ENCODE measurements around the gene HOXC9. TPM values are rescaled to one million over a fixed set of nuclear protein-coding genes. Genes with fewer than 3 reads are reported as not detected.
"Not testable (repeated sequence)": the region's sequence is repeated elsewhere in the genome, so short reads cannot be mapped to it uniquely, and the experiment has no call there.

HOXC9 gene
- total RNA-seq, 1 experiment from 2014 or later = 9.4 TPM

DNA sequence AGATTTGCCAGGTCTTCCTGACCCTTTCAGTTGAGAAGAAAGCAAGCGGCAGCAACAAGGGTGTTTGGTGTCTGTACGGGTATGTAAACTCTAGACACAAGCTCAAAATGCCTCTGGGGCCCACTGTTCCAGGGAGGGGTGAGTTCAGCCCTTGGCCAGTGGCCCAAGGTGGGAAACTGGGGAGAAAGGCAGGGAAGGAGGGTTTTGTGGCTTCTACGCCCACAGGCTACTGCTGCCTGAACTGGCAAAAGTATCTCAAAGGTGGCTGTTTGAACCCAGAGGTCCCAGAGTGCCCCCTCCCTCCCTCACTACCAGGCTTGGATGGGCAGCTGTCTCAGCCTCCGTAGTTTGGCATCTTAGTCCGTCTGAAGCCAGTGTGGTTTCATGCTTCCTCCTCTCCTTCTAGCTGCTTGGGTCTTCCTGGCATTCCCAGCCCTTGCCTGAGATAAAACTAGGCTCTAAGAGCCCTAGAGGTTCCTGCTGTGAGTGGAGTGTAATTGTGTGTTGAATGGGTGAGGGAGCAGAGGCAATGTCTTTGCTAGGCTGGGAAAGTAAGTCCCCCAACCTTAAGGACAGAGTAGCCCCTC is 38.4 kb downstream of the HOXC9 start:
- DNase-seq (ENCODE audit: low read depth, low spot score) = no peak
- in situ Hi-C loops (cut with HindIII; ENCODE audit: low pct_unique_long_range_greater_than_20kb, low sequenced_read_pairs) = no loop called here

DNA sequence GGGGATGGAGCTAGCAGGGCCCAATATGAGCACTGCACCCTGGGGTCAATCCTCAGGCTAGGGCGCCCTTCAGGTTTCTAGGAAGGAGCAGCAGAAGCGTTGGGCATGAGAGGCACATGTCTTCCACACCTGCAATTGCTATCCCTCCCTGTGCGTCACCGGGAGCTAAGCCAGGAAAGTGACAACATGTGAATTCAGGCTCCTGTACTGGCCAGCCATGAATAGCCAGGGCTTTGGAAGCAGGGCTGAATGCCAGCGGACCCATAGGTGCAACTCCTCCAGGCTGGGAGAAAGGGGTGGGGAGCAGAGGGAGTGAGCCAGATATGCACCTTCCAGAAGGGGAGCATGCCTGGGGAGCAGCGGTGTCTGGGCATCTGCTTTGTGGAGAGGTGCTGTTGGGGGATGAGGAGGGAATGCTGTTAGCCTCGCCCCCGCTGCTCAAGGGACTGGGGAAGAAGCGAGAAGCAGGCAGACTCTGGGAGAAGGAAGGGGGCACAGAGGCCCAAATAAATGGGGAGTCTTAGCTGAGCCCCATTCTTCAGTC is 39.0 kb downstream of the HOXC9 start:
- in situ Hi-C loops (cut with HindIII; ENCODE audit: low pct_unique_long_range_greater_than_20kb, low sequenced_read_pairs) = no loop called here
- DNase-seq (ENCODE audit: low read depth, low spot score) = no peak

GRCh38 chr12:54039417-54040147 is 39.6 kb downstream of the HOXC9 start:
- no peak for DNase-seq (ENCODE audit: low read depth, low spot score)
- in situ Hi-C loops (cut with HindIII; ENCODE audit: low pct_unique_long_range_greater_than_20kb, low sequenced_read_pairs) = no loop called here

DNA sequence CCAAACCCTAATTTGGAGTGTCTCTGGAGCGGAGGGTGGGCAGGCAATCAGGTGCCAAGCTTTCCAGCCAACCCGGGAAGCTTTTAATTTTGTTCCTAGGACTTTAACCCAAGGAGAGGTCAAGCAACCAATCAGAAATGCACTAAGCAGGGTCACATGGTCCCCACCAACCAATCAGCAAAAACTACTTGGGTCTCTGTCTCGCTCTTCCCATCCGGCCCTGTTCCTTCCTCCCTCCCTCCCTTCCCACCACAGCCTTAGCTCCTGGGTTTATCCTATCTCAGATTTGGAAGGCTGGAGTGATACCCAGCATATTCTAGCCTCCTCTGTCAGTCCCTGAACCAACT is 40.2 kb downstream of the HOXC9 start:
- peak; percentile 55 for DNase-seq (ENCODE audit: low read depth, low spot score)
- in situ Hi-C loops (cut with HindIII; ENCODE audit: low pct_unique_long_range_greater_than_20kb, low sequenced_read_pairs) = no loop called here

- in situ Hi-C loops (cut with HindIII; ENCODE audit: low pct_unique_long_range_greater_than_20kb, low sequenced_read_pairs) = no loop called here
- DNase-seq (ENCODE audit: low read depth, low spot score) = no peak
Measured at GRCh38 chr12:54040648-54041047, 40.7 kb downstream of the HOXC9 start.

DNA sequence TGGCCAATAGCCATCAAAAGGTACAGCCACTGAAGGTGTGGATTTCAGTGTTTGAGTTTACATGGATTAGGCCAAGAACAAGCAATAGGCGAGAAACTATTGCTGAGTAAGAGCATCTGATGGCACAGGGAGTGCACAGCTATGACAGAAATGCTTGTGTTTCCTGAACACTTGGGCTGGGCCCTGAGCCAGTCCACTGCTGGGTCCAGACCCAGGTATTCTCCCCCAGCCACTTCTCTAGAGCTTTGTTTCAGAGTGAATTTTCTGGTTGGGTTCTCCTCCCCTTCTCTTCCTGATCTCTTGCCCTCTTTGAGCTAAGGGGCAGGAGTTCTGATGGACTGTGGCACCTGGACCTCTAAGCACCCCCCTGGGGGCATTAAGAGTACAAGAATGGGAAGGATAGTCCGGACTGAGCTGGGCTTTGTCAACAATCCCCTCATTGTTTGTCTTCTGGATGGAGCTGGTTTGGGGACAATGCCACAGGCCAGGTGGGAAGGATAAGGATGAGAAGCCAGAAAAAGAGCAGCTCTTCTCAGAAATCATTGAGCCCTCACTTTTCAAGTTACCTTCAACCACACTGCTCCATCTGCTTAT is 41.2 kb downstream of the HOXC9 start:
- in situ Hi-C loops (cut with HindIII; ENCODE audit: low pct_unique_long_range_greater_than_20kb, low sequenced_read_pairs) = no loop called here
- DNase-seq (ENCODE audit: low read depth, low spot score) = no peak

DNA sequence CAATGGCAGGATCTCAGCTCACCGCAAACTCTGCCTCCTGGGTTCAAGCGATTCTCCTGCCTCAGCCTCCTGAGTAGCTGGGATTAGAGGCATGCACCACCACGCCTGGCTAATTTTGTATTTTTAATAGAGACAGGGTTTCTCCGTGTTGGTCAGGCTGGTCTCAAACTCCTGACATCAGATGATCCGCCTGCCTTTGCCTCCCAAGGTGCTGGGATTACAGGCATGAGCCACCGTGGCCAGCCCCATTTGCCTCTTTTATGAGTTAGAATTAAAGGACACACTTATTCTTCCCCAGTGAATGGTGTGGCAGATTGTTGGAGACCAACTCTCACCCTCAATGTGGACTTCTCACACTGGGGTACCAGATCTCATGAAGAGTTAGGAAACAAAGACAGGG is 42.1 kb downstream of the HOXC9 start:
- DNase-seq (ENCODE audit: low read depth, low spot score) = not testable (repeated sequence)

GRCh38 chr12:54042970-54043853 is 43.3 kb downstream of the HOXC9 start:
- in situ Hi-C loops (cut with HindIII; ENCODE audit: low pct_unique_long_range_greater_than_20kb, low sequenced_read_pairs) = no loop called here
- no peak for DNase-seq (ENCODE audit: low read depth, low spot score)

More for the DNA sequence above, 42.1 kb downstream of the HOXC9 start:
- in situ Hi-C loops (cut with HindIII; ENCODE audit: low pct_unique_long_range_greater_than_20kb, low sequenced_read_pairs) = not testable (repeated sequence)

DNA sequence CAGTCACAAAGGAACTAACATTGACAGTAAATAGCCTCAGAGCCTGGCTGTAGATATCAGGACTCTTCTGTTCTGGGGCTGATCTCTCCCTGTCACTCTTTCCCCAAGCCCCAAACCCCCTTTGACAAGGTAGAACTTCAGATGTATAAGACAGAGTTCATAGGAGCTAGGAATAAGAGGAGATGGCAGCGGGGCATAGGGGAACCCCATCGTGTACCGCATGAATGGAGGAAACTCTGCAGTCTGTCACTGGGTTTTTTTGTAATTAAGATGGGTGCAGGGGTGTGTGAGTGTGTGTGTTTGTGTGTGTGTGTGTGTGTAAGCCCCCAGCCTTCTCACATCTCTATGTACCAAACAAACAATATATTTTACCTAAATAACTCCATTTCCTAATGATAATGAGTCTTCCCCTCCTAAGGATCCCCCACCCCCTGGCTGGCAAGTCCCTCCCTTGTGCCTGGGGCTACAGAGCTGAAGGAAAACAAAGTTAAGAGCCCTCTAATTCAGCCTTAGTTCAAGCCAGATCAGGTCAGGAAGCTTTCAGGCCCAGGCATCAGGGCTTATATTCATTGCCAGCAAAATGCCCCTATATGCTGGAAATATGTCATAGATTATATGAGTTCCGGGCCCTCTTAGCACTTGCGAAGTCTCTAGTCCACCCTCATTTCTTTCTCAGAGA is 44.6 kb downstream of the HOXC9 start:
- in situ Hi-C loops (cut with HindIII; ENCODE audit: low pct_unique_long_range_greater_than_20kb, low sequenced_read_pairs) = no loop called here
- no peak for DNase-seq (ENCODE audit: low read depth, low spot score)

GRCh38 chr12:54045401-54045800 is 45.4 kb downstream of the HOXC9 start:
- in situ Hi-C loops (cut with HindIII; ENCODE audit: low pct_unique_long_range_greater_than_20kb, low sequenced_read_pairs) = no loop called here

GRCh38 chr12:54045868-54046521 is 46.0 kb downstream of the HOXC9 start:
- in situ Hi-C loops (cut with HindIII; ENCODE audit: low pct_unique_long_range_greater_than_20kb, low sequenced_read_pairs) = no loop called here
- no peak for DNase-seq (ENCODE audit: low read depth, low spot score)

More at GRCh38 chr12:54045401-54045800, 45.4 kb downstream of the HOXC9 start:
- no peak for DNase-seq (ENCODE audit: low read depth, low spot score)

DNA sequence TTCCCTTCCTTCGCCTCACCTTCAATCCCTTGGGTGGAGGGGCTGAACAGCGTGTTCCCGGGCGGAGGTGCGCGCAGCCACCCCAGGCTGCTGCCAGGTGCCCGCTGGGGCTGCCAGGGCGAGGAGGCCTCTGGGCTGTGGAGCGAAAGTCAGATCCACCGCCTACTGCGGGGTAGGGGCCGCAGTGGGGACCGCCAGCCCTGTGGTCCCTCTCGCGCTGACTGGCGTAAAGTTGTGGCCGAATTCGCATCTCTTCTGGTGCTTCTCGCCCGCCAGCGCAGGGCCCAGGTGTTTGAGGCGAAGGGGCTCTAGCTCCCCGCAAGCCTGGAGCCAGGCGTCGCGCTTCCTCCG is 46.8 kb downstream of the HOXC9 start:
- in situ Hi-C loops (cut with HindIII; ENCODE audit: low pct_unique_long_range_greater_than_20kb, low sequenced_read_pairs) = no loop called here
- DNase-seq (ENCODE audit: low read depth, low spot score) = no peak

DNA sequence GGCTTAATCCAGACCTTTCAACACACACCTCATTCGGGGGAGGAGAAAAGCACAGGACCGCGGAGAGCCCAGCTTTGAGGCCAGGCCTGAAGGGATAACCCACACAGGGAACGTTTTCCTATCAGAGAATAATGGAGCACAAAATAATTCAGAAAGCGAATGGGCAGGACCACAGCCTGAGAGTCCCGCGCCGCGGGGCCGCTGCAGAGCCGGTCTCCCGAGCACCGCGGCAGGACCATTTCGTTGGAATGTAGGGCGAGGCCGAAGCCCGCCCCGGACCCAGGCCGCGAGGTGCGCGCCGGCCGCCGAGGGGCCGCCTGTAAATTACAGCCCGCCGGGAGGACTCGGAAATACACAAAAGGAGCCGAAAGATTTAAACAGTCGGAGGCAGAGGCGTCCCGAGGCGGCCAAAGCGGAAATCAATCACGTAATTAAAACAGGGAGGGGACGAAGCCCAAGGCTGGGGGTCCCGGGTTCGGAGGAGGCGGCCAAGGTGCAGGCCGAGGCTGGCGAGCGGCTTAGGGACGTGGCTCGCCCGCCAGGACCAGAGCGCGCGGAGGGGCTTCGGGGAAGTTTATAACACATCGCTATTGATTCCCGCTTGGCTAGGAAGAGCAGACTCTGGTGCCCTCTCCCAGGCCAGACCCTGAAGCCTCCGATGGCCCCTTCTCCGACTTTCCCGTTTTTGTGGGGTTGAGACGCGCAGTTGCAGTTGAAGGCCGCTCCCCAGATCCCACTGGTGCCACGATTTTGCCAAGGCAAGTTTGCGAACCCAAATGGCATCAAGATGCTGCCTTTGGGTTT is 47.4 kb downstream of the HOXC9 start:
- in situ Hi-C loops (cut with HindIII; ENCODE audit: low pct_unique_long_range_greater_than_20kb, low sequenced_read_pairs) = no loop called here
- DNase-seq (ENCODE audit: low read depth, low spot score) = no peak

DNA sequence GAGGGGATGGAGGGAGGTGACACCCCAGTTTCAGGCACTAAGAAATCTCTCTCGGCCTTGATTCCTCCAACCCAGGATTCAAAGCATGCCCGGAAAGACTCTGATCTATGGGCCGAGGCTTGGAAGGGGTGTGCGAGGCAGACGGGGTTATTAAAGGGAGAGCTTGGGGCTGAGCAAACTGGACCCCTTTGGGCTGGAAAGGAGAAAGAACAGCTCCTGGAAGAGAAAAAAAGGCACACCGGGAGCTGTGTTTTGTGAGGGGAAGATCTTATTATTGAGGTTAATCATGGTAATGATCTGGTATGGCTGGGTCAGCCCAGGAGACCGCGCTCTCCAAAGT is 48.0 kb downstream of the HOXC9 start:
- no peak for DNase-seq (ENCODE audit: low read depth, low spot score)
- in situ Hi-C loops (cut with HindIII; ENCODE audit: low pct_unique_long_range_greater_than_20kb, low sequenced_read_pairs) = no loop called here

- no peak for DNase-seq (ENCODE audit: low read depth, low spot score)
- in situ Hi-C loops (cut with HindIII; ENCODE audit: low pct_unique_long_range_greater_than_20kb, low sequenced_read_pairs) = no loop called here
Measured at GRCh38 chr12:54048406-54049093, 48.6 kb downstream of the HOXC9 start.

GRCh38 chr12:54049108-54049507 is 49.1 kb downstream of the HOXC9 start:
- DNase-seq (ENCODE audit: low read depth, low spot score) = no peak
- in situ Hi-C loops (cut with HindIII; ENCODE audit: low pct_unique_long_range_greater_than_20kb, low sequenced_read_pairs) = no loop called here
